ENCODE data around the gene TENT5C. TPM values are rescaled to one million over a fixed set of nuclear protein-coding genes. Genes with fewer than 3 reads are reported as not detected.

The TENT5C gene
- total RNA-seq, 1 experiment from 2014 or later: 19.8 TPM

DNA sequence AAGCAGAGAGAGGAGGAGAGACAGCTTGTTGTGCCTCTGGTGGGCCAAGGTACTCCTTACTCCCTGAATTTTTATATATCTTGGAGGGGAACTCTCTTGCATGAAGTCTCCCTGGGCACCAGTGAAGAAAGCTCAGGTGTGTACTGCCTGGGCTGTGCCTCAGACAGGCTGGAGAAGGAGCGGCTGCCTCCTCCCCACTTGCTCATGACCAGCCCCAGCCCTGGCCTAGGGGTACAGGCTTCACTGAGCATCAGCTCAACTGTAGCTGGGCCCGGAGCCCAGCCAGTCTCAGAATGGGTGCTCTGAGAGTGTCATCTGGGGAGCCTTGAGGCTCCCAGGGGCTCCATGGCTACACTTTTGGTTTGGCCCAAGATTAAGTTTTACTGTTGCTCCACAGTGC lies 44.8 kb upstream of the TENT5C start:
- Mint-ChIP-seq H3K9me3 (ENCODE audit: unreplicated experiment) (peaks cover 6% of the 10 kb centered on the region), H3K4me1 (ENCODE audit: low read depth, unreplicated experiment) (peaks cover 16% of the 10 kb centered on the region), H3K27ac (ENCODE audit: unreplicated experiment) (no peak overlapping the region), H3K4me3 (ENCODE audit: unreplicated experiment) (no peak overlapping the region), H3K36me3 (ENCODE audit: insufficient read depth, unreplicated experiment) (no peaks in the 10 kb centered on the region), H3K27me3 (ENCODE audit: insufficient read depth, unreplicated experiment) (no peaks in the 10 kb centered on the region)
- no peaks in the 10 kb centered on the region for H3K36me3 ChIP-seq (ENCODE audit: control insufficient read depth, insufficient read depth, low read length)
- no peak for DNase-seq
- H3K27me3 ChIP-seq (replicated peaks; ENCODE audit: control insufficient read depth, insufficient read depth, low read length): no peaks in the 10 kb centered on the region
- BruUV-seq (replicated peaks): no TSS peak
- ChIA-PET POLR2A (no interaction called here), CTCF (no interaction called here)
- intact Hi-C loops (cut with micrococcal nuclease; ENCODE audit: unreplicated experiment): no loop called here
- no peak overlapping the region for H3K4me3 ChIP-seq (ENCODE audit: low read depth, low read length)
- TF ChIP-seq, protein P1, sequence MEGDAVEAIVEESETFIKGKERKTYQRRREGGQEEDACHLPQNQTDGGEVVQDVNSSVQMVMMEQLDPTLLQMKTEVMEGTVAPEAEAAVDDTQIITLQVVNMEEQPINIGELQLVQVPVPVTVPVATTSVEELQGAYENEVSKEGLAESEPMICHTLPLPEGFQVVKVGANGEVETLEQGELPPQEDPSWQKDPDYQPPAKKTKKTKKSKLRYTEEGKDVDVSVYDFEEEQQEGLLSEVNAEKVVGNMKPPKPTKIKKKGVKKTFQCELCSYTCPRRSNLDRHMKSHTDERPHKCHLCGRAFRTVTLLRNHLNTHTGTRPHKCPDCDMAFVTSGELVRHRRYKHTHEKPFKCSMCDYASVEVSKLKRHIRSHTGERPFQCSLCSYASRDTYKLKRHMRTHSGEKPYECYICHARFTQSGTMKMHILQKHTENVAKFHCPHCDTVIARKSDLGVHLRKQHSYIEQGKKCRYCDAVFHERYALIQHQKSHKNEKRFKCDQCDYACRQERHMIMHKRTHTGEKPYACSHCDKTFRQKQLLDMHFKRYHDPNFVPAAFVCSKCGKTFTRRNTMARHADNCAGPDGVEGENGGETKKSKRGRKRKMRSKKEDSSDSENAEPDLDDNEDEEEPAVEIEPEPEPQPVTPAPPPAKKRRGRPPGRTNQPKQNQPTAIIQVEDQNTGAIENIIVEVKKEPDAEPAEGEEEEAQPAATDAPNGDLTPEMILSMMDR (IDR thresholded peaks at IDR 0.05; ENCODE audit: insufficient read depth in 1 of 2, low read depth in 1 of 2, low read length in 1 of 2, severe bottlenecking in 1 of 2, unreplicated experiment in 1 of 2): no peak
- no peaks in the 10 kb centered on the region for H3K9me3 ChIP-seq
- H3K4me1 ChIP-seq: peaks cover 8% of the 10 kb centered on the region

DNA sequence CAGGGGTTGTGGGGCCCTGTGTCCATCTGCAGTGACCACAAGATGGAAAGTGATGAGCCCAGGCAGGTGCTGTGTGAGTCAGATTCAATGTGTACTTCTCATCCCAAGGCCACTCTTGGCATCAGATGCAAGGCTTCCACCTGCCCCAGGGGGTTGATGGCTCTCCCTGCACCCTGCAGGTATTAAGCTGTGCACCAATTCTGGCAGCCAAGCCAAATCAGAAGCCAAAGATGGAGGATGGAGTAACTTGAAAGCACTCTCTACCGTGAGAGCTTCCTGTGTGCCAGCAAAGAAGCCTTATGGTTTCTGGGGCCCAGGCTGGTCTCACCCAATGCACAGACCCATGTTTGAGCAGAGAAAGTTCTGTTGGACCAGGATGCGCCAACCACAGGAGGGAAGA lies 44.3 kb upstream of the TENT5C start:
- peak overlapping the region; percentile 3 for H3K27ac Mint-ChIP-seq (ENCODE audit: unreplicated experiment)

DNA sequence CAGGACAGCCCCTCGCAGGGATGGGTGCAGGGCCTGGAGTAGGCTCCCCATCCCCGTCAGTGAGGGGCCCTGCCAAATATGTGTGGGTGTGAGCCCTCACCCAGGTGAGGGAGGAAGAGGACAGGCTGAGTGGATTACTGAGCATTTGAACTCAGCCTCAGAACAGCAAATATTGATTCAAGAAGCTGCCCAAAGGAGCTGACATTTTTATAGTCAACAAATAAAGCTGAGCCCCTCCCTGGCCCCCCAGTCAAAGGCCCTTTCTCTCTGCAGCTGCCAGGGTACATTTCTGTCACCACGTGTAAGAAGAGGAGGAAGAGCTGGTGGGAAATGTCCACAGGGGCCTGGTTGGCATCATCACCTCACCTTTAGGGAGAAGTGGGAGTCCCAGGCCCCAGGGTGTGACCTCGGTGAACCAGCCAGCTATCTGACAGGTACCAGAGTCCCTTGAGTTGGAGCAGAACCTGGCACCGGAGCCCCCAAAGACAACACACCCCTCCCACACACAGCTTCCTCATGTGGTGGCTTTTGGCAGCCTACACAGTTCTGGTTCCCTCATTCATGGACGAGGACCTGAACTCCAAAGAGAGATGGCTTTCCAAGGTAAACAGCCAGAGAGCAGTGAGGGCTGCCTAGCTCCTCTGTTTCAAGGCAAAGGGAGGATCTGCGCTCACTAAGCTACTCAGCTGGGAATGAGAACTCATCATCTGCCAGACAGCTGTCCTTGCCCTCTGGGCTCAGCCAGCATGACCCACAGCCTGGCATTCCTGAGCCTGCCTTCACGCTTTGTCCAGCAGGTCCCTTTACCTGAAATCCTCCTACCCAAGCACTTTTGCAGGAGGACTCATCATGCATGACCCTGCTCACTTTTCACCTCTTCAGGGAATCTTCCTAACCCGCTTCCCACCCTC lies 43.0 kb upstream of the TENT5C start:
- peaks cover 8% of the 10 kb centered on the region for H3K4me1 ChIP-seq
- H3K27ac Mint-ChIP-seq (ENCODE audit: unreplicated experiment): peak overlapping the region; percentile 3
- TF ChIP-seq, protein P1 (IDR thresholded peaks at IDR 0.05; ENCODE audit: insufficient read depth in 1 of 2, low read depth in 1 of 2, low read length in 1 of 2, severe bottlenecking in 1 of 2, unreplicated experiment in 1 of 2): no peak
- intact Hi-C loops (cut with micrococcal nuclease; ENCODE audit: unreplicated experiment): loop anchor here (1.0 kb wide), 1 partner anchor 8 kb away; no protein-coding TSS in a partner anchor
- no peak overlapping the region for H3K4me3 ChIP-seq (ENCODE audit: low read depth, low read length)
- no peaks in the 10 kb centered on the region for H3K9me3 ChIP-seq
- ChIA-PET CTCF (interaction anchor here (0.9 to 1.2 kb wide), 4 partner anchors 28 to 197 kb away, joined by 3 to 4 read pairs (median 4); no protein-coding TSS in a partner anchor), POLR2A (interaction anchor here (0.7 kb wide), 1 partner anchor 44 kb away, joined by 3 read pairs; no protein-coding TSS in a partner anchor)
- no peaks in the 10 kb centered on the region for H3K27me3 ChIP-seq (replicated peaks; ENCODE audit: control insufficient read depth, insufficient read depth, low read length)
- H3K36me3 ChIP-seq (ENCODE audit: control insufficient read depth, insufficient read depth, low read length): no peaks in the 10 kb centered on the region
- no TSS peak for BruUV-seq (replicated peaks)
- peaks cover 16% of the 10 kb centered on the region for H3K4me1 Mint-ChIP-seq (ENCODE audit: low read depth, unreplicated experiment)
- no peaks in the 10 kb centered on the region for H3K27me3 Mint-ChIP-seq (ENCODE audit: insufficient read depth, unreplicated experiment)
- H3K36me3 Mint-ChIP-seq (ENCODE audit: insufficient read depth, unreplicated experiment): no peaks in the 10 kb centered on the region
- no peak overlapping the region for H3K4me3 Mint-ChIP-seq (ENCODE audit: unreplicated experiment)
- H3K9me3 Mint-ChIP-seq (ENCODE audit: unreplicated experiment): peaks cover 6% of the 10 kb centered on the region
- peak; percentile 43 to 48 for DNase-seq

More for the DNA sequence above, 44.3 kb upstream of the TENT5C start:
- Mint-ChIP-seq H3K4me1 (ENCODE audit: low read depth, unreplicated experiment) (peaks cover 16% of the 10 kb centered on the region), H3K4me3 (ENCODE audit: unreplicated experiment) (no peak overlapping the region), H3K36me3 (ENCODE audit: insufficient read depth, unreplicated experiment) (no peaks in the 10 kb centered on the region), H3K27me3 (ENCODE audit: insufficient read depth, unreplicated experiment) (no peaks in the 10 kb centered on the region), H3K9me3 (ENCODE audit: unreplicated experiment) (peaks cover 6% of the 10 kb centered on the region)
- Histone ChIP-seq H3K4me1 (peaks cover 8% of the 10 kb centered on the region), H3K9me3 (no peaks in the 10 kb centered on the region), H3K36me3 (ENCODE audit: control insufficient read depth, insufficient read depth, low read length) (no peaks in the 10 kb centered on the region), H3K27me3 (replicated peaks; ENCODE audit: control insufficient read depth, insufficient read depth, low read length) (no peaks in the 10 kb centered on the region), H3K4me3 (ENCODE audit: low read depth, low read length) (no peak overlapping the region)
- POLR2A ChIA-PET: no interaction called here
- intact Hi-C loops (cut with micrococcal nuclease; ENCODE audit: unreplicated experiment): no loop called here
- TF ChIP-seq, protein P1 (IDR thresholded peaks at IDR 0.05; ENCODE audit: insufficient read depth in 1 of 2, low read depth in 1 of 2, low read length in 1 of 2, severe bottlenecking in 1 of 2, unreplicated experiment in 1 of 2): no peak
- no TSS peak for BruUV-seq (replicated peaks)
- DNase-seq: no peak
- CTCF ChIA-PET: interaction anchor here (0.9 to 1.2 kb wide), 2 partner anchors 27 to 193 kb away, joined by 3 read pairs; no protein-coding TSS in a partner anchor

Measured in Caco-2 (cell line).